GM12878 (cell line): ENCODE results near the gene ALX4. TPM values are rescaled to one million over a fixed set of nuclear protein-coding genes. Genes with fewer than 3 reads are reported as not detected.

Source experiments
- ATAC-seq: fragments of 200-7000 bp; cut with Tn5 transposase; 3 replicates; pipeline ENCODE4 v1.9.1; 2020; ENCODE audit warnings: mild to moderate bottlenecking, moderate library complexity
- BruUV-seq: library from RNA; stranded (reverse); fragments of 400-500 nt; replicated peaks from 2 replicates; lab custom pipeline; 2021; lab: Mats Ljungman, UMichigan
- CTCF ChIA-PET: fragments of 300-600 bp; sonication (Branson Sonifier 250); formaldehyde crosslinking; extraction: SDS; loops from one replicate; lab custom pipeline; 2021; ENCODE audit warnings: inconsistent platforms; lab: Yijun Ruan, JAX
- POLR2A ChIA-PET: fragments of 350-600 bp; formaldehyde crosslinking; extraction: SDS; loops from one replicate; lab custom pipeline; 2021; ENCODE audit warnings: inconsistent platforms; lab: Charles Lee
- RAD21 ChIA-PET: fragments of 300-600 bp; sonication (Branson Sonifier 250); formaldehyde crosslinking; loops from one replicate; lab custom pipeline; 2023; ENCODE audit warnings: antibody characterized with exemption; ENCODE audit not compliant: unreplicated experiment; lab: Charles Lee
- SMC1A ChIA-PET: fragments of 300-600 bp; sonication (Branson Sonifier 250); formaldehyde crosslinking; loops from one replicate; lab custom pipeline; 2023; ENCODE audit not compliant: unreplicated experiment, uncharacterized antibody; lab: Charles Lee
- DNase-seq: peaks from one replicate; pipeline ENCODE4 v3.0.0-alpha.2; 2011; ENCODE audit warnings: low read depth, low spot score
- FAIRE-seq: peaks from 3 replicates; lab custom pipeline; 2011; peaks lifted over from hg19 to GRCh38; lab: Jason Lieb, UNC
- H2AFZ ChIP-seq: 2 replicates; pipeline ENCODE4 v1.6.0; 2011; ENCODE audit warnings: low read depth, low read length, control low read depth; ENCODE audit not compliant: control insufficient read depth
- H3K27ac ChIP-seq: 2 replicates; pipeline ENCODE4 v1.5.1; 2011; ENCODE audit warnings: control low read depth; ENCODE audit not compliant: control insufficient read depth, insufficient read depth
- H3K27me3 ChIP-seq, 2 experiments: replicated peaks in 1 of 2; 2 replicates each; pipeline versions ENCODE4 v1.6.0 to v1.6.1; 2011; ENCODE audit warnings: low read length in 1 of 2; ENCODE audit not compliant: control insufficient read depth in 2 of 2, insufficient read depth in 2 of 2
- H3K36me3 ChIP-seq, 2 experiments: 2 replicates each; pipeline ENCODE4 v1.5.1; 2011; ENCODE audit warnings: low read length in 1 of 2; ENCODE audit not compliant: control insufficient read depth in 2 of 2, insufficient read depth in 2 of 2
- H3K4me1 ChIP-seq: 2 replicates; pipeline ENCODE4 v1.6.1; 2011; ENCODE audit warnings: mild to moderate bottlenecking, low read length, moderate library complexity, mixed read lengths; ENCODE audit not compliant: control insufficient read depth, insufficient read depth
- H3K4me2 ChIP-seq: 2 replicates; pipeline ENCODE4 v1.6.0; 2011; ENCODE audit warnings: control low read depth; ENCODE audit not compliant: control insufficient read depth, insufficient read depth
- H3K4me3 ChIP-seq: fragments of 200-600 bp; sonication (generic); 2 replicates; pipeline ENCODE4 v1.5.1; 2016
- H3K79me2 ChIP-seq: 2 replicates; pipeline ENCODE4 v1.6.0; 2011; ENCODE audit warnings: low read length; ENCODE audit not compliant: control insufficient read depth, insufficient read depth
- H3K9ac ChIP-seq: 2 replicates; pipeline ENCODE4 v1.8.0; 2011; ENCODE audit warnings: low read length, control low read depth, mixed read lengths; ENCODE audit not compliant: control insufficient read depth, insufficient read depth
- H3K9me3 ChIP-seq: replicated peaks from 3 replicates; pipeline ENCODE4 v1.5.1; 2011; ENCODE audit warnings: mild to moderate bottlenecking, low read length; ENCODE audit not compliant: control insufficient read depth, insufficient read depth
- H4K20me1 ChIP-seq: 2 replicates; pipeline ENCODE4 v1.6.0; 2011; ENCODE audit not compliant: control insufficient read depth, insufficient read depth
- EGR1 ChIP-seq, 2 experiments: IDR thresholded peaks; 1 replicate in 1 of 2; 2 replicates in 1 of 2; pipeline ENCODE4 v1.6.1; 2011 to 2012; ENCODE audit warnings: low read depth in 2 of 2, low read length in 2 of 2, borderline replicate concordance in 1 of 2, mild to moderate bottlenecking in 1 of 2, moderate library complexity in 1 of 2
- IKZF1 ChIP-seq: fragments of 450-650 bp; conservative IDR thresholded peaks from 2 replicates; pipeline ENCODE4 v1.6.1; 2017; ENCODE audit warnings: antibody characterized with exemption, mild to moderate bottlenecking
- MEF2B ChIP-seq: fragments of 450-650 bp; IDR thresholded peaks from 2 replicates; pipeline ENCODE4 v1.6.1; 2018; ENCODE audit warnings: mild to moderate bottlenecking, moderate library complexity; ENCODE audit not compliant: partially characterized antibody, poor library complexity, severe bottlenecking
- NKRF ChIP-seq: fragments of 450-650 bp; conservative IDR thresholded peaks from 2 replicates; pipeline ENCODE4 v1.6.1; 2017; ENCODE audit warnings: mild to moderate bottlenecking, moderate library complexity
- PBX3 ChIP-seq: IDR thresholded peaks from 2 replicates; pipeline ENCODE4 v1.6.1; 2011; ENCODE audit warnings: mild to moderate bottlenecking, low read depth, low read length, moderate library complexity; ENCODE audit not compliant: insufficient replicate concordance
- POLR2AphosphoS2 ChIP-seq: IDR thresholded peaks from 2 replicates; pipeline ENCODE4 v1.6.1; 2011; ENCODE audit warnings: low read depth, mild to moderate bottlenecking, low read length, improper control_type of control experiment, moderate library complexity
- POLR2AphosphoS5 ChIP-seq: IDR thresholded peaks from 2 replicates; pipeline ENCODE4 v1.6.1; 2011; ENCODE audit warnings: mild to moderate bottlenecking, low read length, inconsistent platforms
- RBBP5 ChIP-seq: fragments of 200-600 bp; sonication (generic); conservative IDR thresholded peaks from 2 replicates; pipeline ENCODE4 v1.6.1; 2016
- SIX5 ChIP-seq: IDR thresholded peaks from 2 replicates; pipeline ENCODE4 v1.6.1; 2011; ENCODE audit warnings: mild to moderate bottlenecking, low read depth, low read length, moderate library complexity; ENCODE audit not compliant: severe bottlenecking
- SMARCA5 ChIP-seq: fragments of 450-650 bp; IDR thresholded peaks from 2 replicates; pipeline ENCODE4 v1.6.1; 2017; ENCODE audit warnings: mild to moderate bottlenecking
- SREBF1 ChIP-seq: IDR thresholded peaks from 2 replicates; pipeline ENCODE4 v1.6.1; 2012; ENCODE audit warnings: mild to moderate bottlenecking, low read length
- STAT3 ChIP-seq: IDR thresholded peaks from 2 replicates; pipeline ENCODE4 v1.6.1; 2011; ENCODE audit warnings: low read depth, low read length, improper control_type of control experiment
- TCF3 ChIP-seq: IDR thresholded peaks from 2 replicates; pipeline ENCODE4 v1.6.1; 2012; ENCODE audit warnings: low read depth, mild to moderate bottlenecking, low read length, borderline replicate concordance; ENCODE audit not compliant: insufficient read depth
- TCF7 ChIP-seq: IDR thresholded peaks from 2 replicates; pipeline ENCODE4 v1.6.1; 2014; ENCODE audit warnings: antibody characterized with exemption, borderline replicate concordance
- YY1 ChIP-seq: IDR thresholded peaks from 2 replicates; pipeline ENCODE4 v1.6.1; 2011; ENCODE audit warnings: low read depth, mild to moderate bottlenecking, low read length
- ZBTB40 ChIP-seq: fragments of 450-650 bp; IDR thresholded peaks from 2 replicates; pipeline ENCODE4 v1.6.1; 2016; ENCODE audit warnings: mild to moderate bottlenecking, moderate library complexity, borderline replicate concordance
- ZNF384 ChIP-seq: IDR thresholded peaks from 2 replicates; pipeline ENCODE4 v1.6.1; 2012; ENCODE audit warnings: low read depth, mild to moderate bottlenecking, low read length, improper control_type of control experiment, borderline replicate concordance
- WGBS: methylation state at CpG from one replicate; pipeline ENCODE4 v1.1.6; 2016; ENCODE audit warnings: low lambda C conversion rate; ENCODE audit not compliant: insufficient replicate concordance, insufficient coverage; ENCODE audit errors: missing lambda C conversion rate; 5-methylcytosine and 5-hydroxymethylcytosine counted together
- in situ Hi-C: fragments of 300-500 bp; cut with MboI; formaldehyde crosslinking; loops from 9 replicates; pipeline ENCODE4 v1.14.3; 2018; ENCODE audit warnings: mixed read lengths
- intact Hi-C: fragments of 100-400 bp; cut with micrococcal nuclease; formaldehyde crosslinking; loops from one replicate; pipeline ENCODE4 v1.14.2; 2022; ENCODE audit not compliant: unreplicated experiment
- polyA plus RNA-seq, 11 experiments: library from polyadenylated mRNA; depleted of rRNA in 4 of 11; unstranded in 6 of 11; stranded (reverse) in 5 of 11; fragments of >200 nt; fragmentation: Nextera tagmentation in 4 of 11; fragmentation: Illumina TruSeq in 1 of 11; extraction: Ambion mirVana in 4 of 11; extraction: Trizol in 1 of 11; gene quantifications; 1 replicate in 1 of 11; 2 replicates in 10 of 11; pipeline versions ENCODE4 v1.2.1 to v1.2.3, GENCODE V29; 2011 to 2016; ENCODE audit warnings: inconsistent platforms in 2 of 11, missing spikeins in 2 of 11, low read depth in 1 of 11
- total RNA-seq, 4 experiments: library from RNA; depleted of rRNA in 3 of 4; stranded (reverse); fragments of >200 nt in 3 of 4; fragmentation: Illumina TruSeq in 1 of 4; extraction: Trizol in 1 of 4; gene quantifications; 2 replicates each; pipeline versions ENCODE4 v1.2.1 to v1.2.3, GENCODE V29; 2013 to 2021

Gene ALX4
- total and polyA plus RNA-seq, 10 of the 15 experiments (the other 5 are each of a cell fraction or from before 2014, with no cell fraction given): not detected

- no peak for TF ChIP-seq TCF7
- TF ChIP-seq YY1: no peak
- no peak for TF ChIP-seq EGR1 (IDR thresholded peaks at IDR 0.05; ENCODE audit: borderline replicate concordance in 1 of 2, low read depth in 2 of 2, low read length in 2 of 2)
- no peak for TF ChIP-seq SIX5
Measured at GRCh38 chr11:44229098-44229497, 80.8 kb downstream of the ALX4 start (continued).

GRCh38 chr11:44228379-44228778, 81.6 kb downstream of the ALX4 start:
- POLR2A ChIA-PET: no interaction called here
- DNase-seq (no peak), ATAC-seq (no peak), FAIRE-seq (no peak)
- H2AFZ ChIP-seq: no peak overlapping the region
- no peaks in the 10 kb centered on the region for H3K79me2 ChIP-seq
- intact Hi-C loops: no loop called here
- no peaks in the 10 kb centered on the region for H3K4me1 ChIP-seq
- BruUV-seq: no TSS peak
- no peak overlapping the region for H3K27ac ChIP-seq
- 95% methylated on average over 6 of the region's 6 CpGs for WGBS
- no peak overlapping the region for H3K4me3 ChIP-seq
- no peaks in the 10 kb centered on the region for H4K20me1 ChIP-seq
- CTCF ChIA-PET: no interaction called here
- no peaks in the 10 kb centered on the region; a peak in 1 of 4 replicates for H3K36me3 ChIP-seq
- RAD21 ChIA-PET: no interaction called here
- in situ Hi-C loops: no loop called here
- H3K9ac ChIP-seq: no peak overlapping the region
- SMC1A ChIA-PET: interaction anchor here (0.9 to 1.1 kb wide), 2 partner anchors 12 to 50 kb away, joined by 3 read pairs; no protein-coding TSS in a partner anchor
- H3K4me2 ChIP-seq: no peak overlapping the region
- no peaks in the 10 kb centered on the region for H3K9me3 ChIP-seq
- H3K27me3 ChIP-seq: no peaks in the 10 kb centered on the region
- TF ChIP-seq TCF3 (no peak), ZNF384 (no peak), NKRF (no peak), POLR2AphosphoS5 (no peak), SMARCA5 (no peak), PBX3 (no peak), IKZF1 (no peak), STAT3 (no peak), MEF2B (no peak), RBBP5 (no peak), ZBTB40 (no peak), POLR2AphosphoS2 (no peak), SREBF1 (no peak)
